IPS DF 19.7 (cell line): ENCODE data around the gene LARP1B.
"Not testable (repeated sequence)": the region's sequence is repeated elsewhere in the genome, so short reads cannot be mapped to it uniquely, and the experiment has no call there.

Experiments
- DNase-seq: peaks from one replicate; pipeline ENCODE4 v3.0.0-alpha.2; 2013; ENCODE audit warnings: low read depth, low spot score

LARP1B gene

GRCh38 chr4:128225148-128225547, 164.0 kb downstream of the LARP1B start:
- no peak for DNase-seq

GRCh38 chr4:128227991-128228571, 167.0 kb downstream of the LARP1B start:
- no peak for DNase-seq

- DNase-seq, result no peak
Observed at GRCh38 chr4:128228845-128229795, 168.0 kb downstream of the LARP1B start.

GRCh38 chr4:128232719-128233118, 171.6 kb downstream of the LARP1B start:
- DNase-seq, result no peak

- no peak for DNase-seq
Observed at GRCh38 chr4:128234836-128235235, 173.7 kb downstream of the LARP1B start.

- no peak for DNase-seq
Observed at GRCh38 chr4:128241019-128241418, 179.9 kb downstream of the LARP1B start.

GRCh38 chr4:128241425-128241913, 180.4 kb downstream of the LARP1B start:
- DNase-seq, result no peak

GRCh38 chr4:128241981-128242380, 180.9 kb downstream of the LARP1B start:
- no peak for DNase-seq

- no peak for DNase-seq
Observed at GRCh38 chr4:128242601-128243000, 181.5 kb downstream of the LARP1B start.

- no peak for DNase-seq
Observed at GRCh38 chr4:128244379-128244778, 183.3 kb downstream of the LARP1B start.

- not testable (repeated sequence) for DNase-seq
Observed at GRCh38 chr4:128245391-128245790, 184.3 kb downstream of the LARP1B start.

GRCh38 chr4:128247906-128248305, 186.8 kb downstream of the LARP1B start:
- DNase-seq, result no peak

GRCh38 chr4:128249787-128250668, 188.9 kb downstream of the LARP1B start:
- DNase-seq, result no peak

- no peak for DNase-seq
Observed at GRCh38 chr4:128255906-128256305, 194.8 kb downstream of the LARP1B start.

- DNase-seq, result no peak
Observed at GRCh38 chr4:128256539-128256938, 195.4 kb downstream of the LARP1B start.

GRCh38 chr4:128258166-128258565, 197.1 kb downstream of the LARP1B start:
- DNase-seq, result not testable (repeated sequence)

GRCh38 chr4:128259889-128260288, 198.8 kb downstream of the LARP1B start:
- not testable (repeated sequence) for DNase-seq
